Type B pancreatic cell (in vitro differentiated cells): Measurements from ENCODE around the gene MGAT4A. TPM values are rescaled to one million over a fixed set of nuclear protein-coding genes. Genes with fewer than 3 reads are reported as not detected.

Experiments
- DNase-seq: peaks from one replicate; pipeline ENCODE4 v3.0.0; 2021; ENCODE audit warnings: mixed read lengths; ENCODE audit not compliant: unreplicated experiment; ENCODE audit errors: extremely low spot score
- H3K27ac Mint-ChIP-seq: 2 replicates; pipeline ENCODE4 v1.8.0; 2021; ENCODE audit warnings: mild to moderate bottlenecking, mixed read lengths
- H3K27me3 Mint-ChIP-seq: 2 replicates; pipeline ENCODE4 v1.8.0; 2021; ENCODE audit warnings: mixed read lengths
- H3K36me3 Mint-ChIP-seq: 2 replicates; pipeline ENCODE4 v1.8.0; 2021; ENCODE audit warnings: mixed read lengths
- H3K4me1 Mint-ChIP-seq: one replicate; pipeline ENCODE4 v1.8.0; 2021; ENCODE audit warnings: mixed read lengths; ENCODE audit not compliant: unreplicated experiment
- H3K4me3 Mint-ChIP-seq: 2 replicates; pipeline ENCODE4 v1.8.0; 2021; ENCODE audit warnings: mild to moderate bottlenecking, mixed read lengths
- H3K9me3 Mint-ChIP-seq: 2 replicates; pipeline ENCODE4 v1.8.0; 2021; ENCODE audit warnings: mixed read lengths
- total RNA-seq: library from RNA; stranded (reverse); gene quantifications from 2 replicates; pipeline ENCODE4 v1.2.1, GENCODE V29; 2021; ENCODE audit warnings: low replicate concordance
- TF ChIP-seq, protein P1 (sequence below): fragments of 200-600 bp; sonication (generic); conservative IDR thresholded peaks from 2 replicates; pipeline ENCODE4 v1.5.0; 2021; ENCODE audit warnings: antibody characterized with exemption, mild to moderate bottlenecking

Gene MGAT4A
- total RNA-seq, 1 donor from 2014 or later, result 32.5 TPM

- H3K36me3 Mint-ChIP-seq, result no peaks in the 10 kb centered on the region
- H3K27me3 Mint-ChIP-seq, result no peaks in the 10 kb centered on the region
- H3K4me1 Mint-ChIP-seq, result peaks cover 13% of the 10 kb centered on the region
- H3K27ac Mint-ChIP-seq, result peak overlapping the region; percentile 65
- H3K4me3 Mint-ChIP-seq, result peak overlapping the region; percentile 28
- H3K9me3 Mint-ChIP-seq, result no peaks in the 10 kb centered on the region
- TF ChIP-seq, protein P1, sequence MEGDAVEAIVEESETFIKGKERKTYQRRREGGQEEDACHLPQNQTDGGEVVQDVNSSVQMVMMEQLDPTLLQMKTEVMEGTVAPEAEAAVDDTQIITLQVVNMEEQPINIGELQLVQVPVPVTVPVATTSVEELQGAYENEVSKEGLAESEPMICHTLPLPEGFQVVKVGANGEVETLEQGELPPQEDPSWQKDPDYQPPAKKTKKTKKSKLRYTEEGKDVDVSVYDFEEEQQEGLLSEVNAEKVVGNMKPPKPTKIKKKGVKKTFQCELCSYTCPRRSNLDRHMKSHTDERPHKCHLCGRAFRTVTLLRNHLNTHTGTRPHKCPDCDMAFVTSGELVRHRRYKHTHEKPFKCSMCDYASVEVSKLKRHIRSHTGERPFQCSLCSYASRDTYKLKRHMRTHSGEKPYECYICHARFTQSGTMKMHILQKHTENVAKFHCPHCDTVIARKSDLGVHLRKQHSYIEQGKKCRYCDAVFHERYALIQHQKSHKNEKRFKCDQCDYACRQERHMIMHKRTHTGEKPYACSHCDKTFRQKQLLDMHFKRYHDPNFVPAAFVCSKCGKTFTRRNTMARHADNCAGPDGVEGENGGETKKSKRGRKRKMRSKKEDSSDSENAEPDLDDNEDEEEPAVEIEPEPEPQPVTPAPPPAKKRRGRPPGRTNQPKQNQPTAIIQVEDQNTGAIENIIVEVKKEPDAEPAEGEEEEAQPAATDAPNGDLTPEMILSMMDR, result no peak
- DNase-seq, result no peak
These were observed 25.7 kb downstream of the MGAT4A start for GRCh38 chr2:98705333-98705617.

- peak overlapping the region; percentile 28 for H3K4me3 Mint-ChIP-seq
- H3K27me3 Mint-ChIP-seq, result no peaks in the 10 kb centered on the region
- peak overlapping the region; percentile 65 for H3K27ac Mint-ChIP-seq
- no peaks in the 10 kb centered on the region for H3K36me3 Mint-ChIP-seq
- H3K4me1 Mint-ChIP-seq, result peaks cover 13% of the 10 kb centered on the region
- no peaks in the 10 kb centered on the region for H3K9me3 Mint-ChIP-seq
- no peak for DNase-seq
- TF ChIP-seq, protein P1, result no peak
These were observed 26.2 kb downstream of the MGAT4A start for GRCh38 chr2:98704499-98705332.

GRCh38 chr2:98703738-98704137, 27.2 kb downstream of the MGAT4A start:
- TF ChIP-seq, protein P1, result no peak
- DNase-seq, result no peak
- no peaks in the 10 kb centered on the region for H3K9me3 Mint-ChIP-seq
- no peaks in the 10 kb centered on the region for H3K27me3 Mint-ChIP-seq
- no peak overlapping the region for H3K4me3 Mint-ChIP-seq
- no peaks in the 10 kb centered on the region for H3K36me3 Mint-ChIP-seq
- peaks cover 13% of the 10 kb centered on the region for H3K4me1 Mint-ChIP-seq
- peak overlapping the region; percentile 31 for H3K27ac Mint-ChIP-seq

- DNase-seq, result no peak
- Mint-ChIP-seq H3K9me3 (no peaks in the 10 kb centered on the region), H3K27me3 (no peaks in the 10 kb centered on the region), H3K4me3 (peak overlapping the region; percentile 44), H3K27ac (peak overlapping the region; percentile 85), H3K36me3 (no peaks in the 10 kb centered on the region), H3K4me1 (peaks cover 13% of the 10 kb centered on the region)
- TF ChIP-seq, protein P1, result no peak
These were observed 27.9 kb downstream of the MGAT4A start for GRCh38 chr2:98702858-98703620.

- H3K27ac Mint-ChIP-seq, result peak overlapping the region; percentile 85
- H3K4me1 Mint-ChIP-seq, result peaks cover 13% of the 10 kb centered on the region
- H3K27me3 Mint-ChIP-seq, result no peaks in the 10 kb centered on the region
- no peaks in the 10 kb centered on the region for H3K9me3 Mint-ChIP-seq
- TF ChIP-seq, protein P1, result no peak
- H3K36me3 Mint-ChIP-seq, result no peaks in the 10 kb centered on the region
- H3K4me3 Mint-ChIP-seq, result peak overlapping the region; percentile 44
- no peak for DNase-seq
These were observed 28.7 kb downstream of the MGAT4A start for GRCh38 chr2:98702127-98702802.
